Panc1 (cell line): ENCODE measurements around the gene USH1C. TPM values are rescaled to one million over a fixed set of nuclear protein-coding genes. Genes with fewer than 3 reads are reported as not detected.

Experiments
- ATAC-seq: fragments of 200-7000 bp; cut with Tn5 transposase; 2 replicates; pipeline ENCODE4 v1.9.1; 2020; ENCODE audit warnings: mild to moderate bottlenecking, moderate library complexity
- BruUV-seq: library from RNA; stranded (reverse); fragments of 400-500 nt; replicated peaks from 2 replicates; lab custom pipeline; 2021; lab: Mats Ljungman, UMichigan
- CTCF ChIA-PET: fragments of 300-600 bp; sonication (Branson Sonifier 250); formaldehyde crosslinking; loops from one replicate; lab custom pipeline; 2022; ENCODE audit warnings: antibody characterized with exemption; lab: Charles Lee
- POLR2A ChIA-PET: fragments of 300-600 bp; sonication (Branson Sonifier 250); formaldehyde crosslinking; loops from one replicate; lab custom pipeline; 2022; ENCODE audit warnings: antibody characterized with exemption; lab: Charles Lee
- DNase-seq: peaks from one replicate; pipeline ENCODE4 v3.0.0-alpha.2; 2010; ENCODE audit warnings: low read depth, low spot score
- H3K27ac ChIP-seq: 2 replicates; pipeline ENCODE4 v1.5.1; 2011; ENCODE audit warnings: mild to moderate bottlenecking, low read length, inconsistent platforms
- H3K27me3 ChIP-seq: fragments of 200-500 bp; sonication (Bioruptor generic); 2 replicates; pipeline ENCODE4 v1.6.0; 2014; ENCODE audit warnings: low read length, inconsistent platforms; ENCODE audit not compliant: control insufficient read depth, insufficient read depth
- H3K36me3 ChIP-seq: fragments of 200-500 bp; sonication (Bioruptor generic); 2 replicates; pipeline ENCODE4 v1.5.1; 2014; ENCODE audit warnings: inconsistent platforms, mild to moderate bottlenecking, low read length, moderate library complexity; ENCODE audit not compliant: control insufficient read depth, insufficient read depth
- H3K4me1 ChIP-seq: 2 replicates; pipeline ENCODE4 v1.5.1; 2011; ENCODE audit warnings: inconsistent platforms, mild to moderate bottlenecking, low read length, moderate library complexity; ENCODE audit not compliant: control insufficient read depth, insufficient read depth
- H3K4me3 ChIP-seq, 2 experiments: 2 replicates each; pipeline ENCODE4 v1.5.1; 2011 to 2012; ENCODE audit warnings: low read depth in 2 of 2, low read length in 2 of 2, mild to moderate bottlenecking in 2 of 2, inconsistent platforms in 1 of 2, moderate library complexity in 1 of 2
- H3K9me3 ChIP-seq: fragments of 200-500 bp; sonication (Bioruptor generic); 2 replicates; pipeline ENCODE4 v1.5.1; 2014; ENCODE audit warnings: low read depth, mild to moderate bottlenecking, inconsistent platforms, low read length, moderate library complexity; ENCODE audit not compliant: control insufficient read depth, insufficient read depth
- POLR2AphosphoS5 ChIP-seq: IDR thresholded peaks from 2 replicates; pipeline ENCODE4 v1.6.1; 2012; ENCODE audit warnings: mild to moderate bottlenecking, low read depth, low read length, moderate library complexity
- SIN3A ChIP-seq: IDR thresholded peaks from 2 replicates; pipeline ENCODE4 v1.6.1; 2012; ENCODE audit warnings: low read depth, mild to moderate bottlenecking, low read length, moderate library complexity, borderline replicate concordance; ENCODE audit not compliant: insufficient read depth
- TCF7L2 ChIP-seq: IDR thresholded peaks from 2 replicates; pipeline ENCODE4 v1.6.1; 2011; ENCODE audit warnings: mild to moderate bottlenecking, low read depth, low read length, inconsistent platforms
- in situ Hi-C: cut with HindIII; loops from 2 replicates; pipeline ENCODE4 v1.10.0; 2016; ENCODE audit warnings: low sequenced_read_pairs, low pct_unique_long_range_greater_than_20kb
- intact Hi-C: fragments of 100-400 bp; cut with micrococcal nuclease; formaldehyde crosslinking; loops from one replicate; pipeline ENCODE4 v1.10.0; 2022; ENCODE audit not compliant: unreplicated experiment
- total RNA-seq: library from RNA; stranded (reverse); gene quantifications from one replicate; pipeline ENCODE4 v1.2.1, GENCODE V29; 2021; ENCODE audit not compliant: unreplicated experiment
- TF ChIP-seq, protein P1 (sequence below): fragments of 450-650 bp; IDR thresholded peaks from 2 replicates; pipeline ENCODE4 v1.5.1; 2017; ENCODE audit warnings: mild to moderate bottlenecking
- TF ChIP-seq, protein P2 (sequence below), 2 experiments: IDR thresholded peaks; 2 replicates each; pipeline ENCODE4 v1.6.1; 2011 to 2012; ENCODE audit warnings: low read depth in 2 of 2, control low read depth in 1 of 2, low read length in 1 of 2, mild to moderate bottlenecking in 1 of 2, moderate library complexity in 1 of 2; ENCODE audit not compliant: insufficient read depth in 1 of 2

Gene USH1C
- total RNA-seq, 1 experiment from 2014 or later, result not detected

DNA sequence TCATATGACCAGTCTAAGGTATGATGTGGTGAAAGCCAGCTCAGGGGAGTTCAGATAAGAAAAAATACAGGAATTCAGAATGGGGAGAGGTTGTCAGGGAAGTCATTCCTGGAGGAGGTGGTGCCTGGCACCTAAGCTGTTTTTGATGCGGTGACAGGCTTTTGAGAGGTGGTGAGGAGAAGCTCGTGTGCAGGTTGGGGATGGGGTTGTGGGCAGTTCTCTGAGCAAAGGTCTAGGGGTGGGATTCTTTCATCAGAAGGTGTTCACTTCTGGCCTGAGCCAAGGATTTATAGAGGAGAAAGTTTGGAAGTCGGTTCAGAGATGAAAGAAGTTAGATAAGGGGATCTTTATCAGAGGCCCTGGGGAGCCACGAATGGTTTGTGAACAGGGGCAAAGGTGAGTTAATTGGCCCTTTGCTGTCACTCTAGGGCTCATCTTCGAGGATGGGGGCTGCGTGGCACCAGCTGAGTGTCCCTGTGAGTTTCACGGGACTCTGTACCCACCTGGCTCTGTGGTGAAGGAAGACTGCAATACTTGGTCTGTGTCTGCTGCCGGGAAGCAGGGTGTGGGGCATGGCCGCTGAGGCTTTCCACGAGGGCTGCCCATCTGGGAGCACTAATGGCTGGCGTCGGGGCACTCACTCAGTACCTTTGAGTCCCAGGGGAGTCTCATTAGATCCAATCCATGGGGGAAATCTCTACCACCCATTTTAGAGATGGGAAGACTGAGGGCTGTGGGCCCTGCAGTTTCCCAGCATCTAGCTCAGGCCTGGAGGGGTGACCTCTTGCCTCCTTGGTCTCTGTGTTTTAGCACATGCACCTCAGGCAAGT, 16.3 kb upstream of the USH1C start:
- Histone ChIP-seq H3K4me1 (no peaks in the 10 kb centered on the region), H3K9me3 (no peaks in the 10 kb centered on the region), H3K4me3 (no peak overlapping the region), H3K27ac (no peak overlapping the region), H3K36me3 (no peaks in the 10 kb centered on the region), H3K27me3 (peaks cover 2% of the 10 kb centered on the region)
- TF ChIP-seq SIN3A (no peak), POLR2AphosphoS5 (no peak), TCF7L2 (no peak)
- TF ChIP-seq, protein P1, sequence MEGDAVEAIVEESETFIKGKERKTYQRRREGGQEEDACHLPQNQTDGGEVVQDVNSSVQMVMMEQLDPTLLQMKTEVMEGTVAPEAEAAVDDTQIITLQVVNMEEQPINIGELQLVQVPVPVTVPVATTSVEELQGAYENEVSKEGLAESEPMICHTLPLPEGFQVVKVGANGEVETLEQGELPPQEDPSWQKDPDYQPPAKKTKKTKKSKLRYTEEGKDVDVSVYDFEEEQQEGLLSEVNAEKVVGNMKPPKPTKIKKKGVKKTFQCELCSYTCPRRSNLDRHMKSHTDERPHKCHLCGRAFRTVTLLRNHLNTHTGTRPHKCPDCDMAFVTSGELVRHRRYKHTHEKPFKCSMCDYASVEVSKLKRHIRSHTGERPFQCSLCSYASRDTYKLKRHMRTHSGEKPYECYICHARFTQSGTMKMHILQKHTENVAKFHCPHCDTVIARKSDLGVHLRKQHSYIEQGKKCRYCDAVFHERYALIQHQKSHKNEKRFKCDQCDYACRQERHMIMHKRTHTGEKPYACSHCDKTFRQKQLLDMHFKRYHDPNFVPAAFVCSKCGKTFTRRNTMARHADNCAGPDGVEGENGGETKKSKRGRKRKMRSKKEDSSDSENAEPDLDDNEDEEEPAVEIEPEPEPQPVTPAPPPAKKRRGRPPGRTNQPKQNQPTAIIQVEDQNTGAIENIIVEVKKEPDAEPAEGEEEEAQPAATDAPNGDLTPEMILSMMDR, result no peak
- TF ChIP-seq, protein P2, sequence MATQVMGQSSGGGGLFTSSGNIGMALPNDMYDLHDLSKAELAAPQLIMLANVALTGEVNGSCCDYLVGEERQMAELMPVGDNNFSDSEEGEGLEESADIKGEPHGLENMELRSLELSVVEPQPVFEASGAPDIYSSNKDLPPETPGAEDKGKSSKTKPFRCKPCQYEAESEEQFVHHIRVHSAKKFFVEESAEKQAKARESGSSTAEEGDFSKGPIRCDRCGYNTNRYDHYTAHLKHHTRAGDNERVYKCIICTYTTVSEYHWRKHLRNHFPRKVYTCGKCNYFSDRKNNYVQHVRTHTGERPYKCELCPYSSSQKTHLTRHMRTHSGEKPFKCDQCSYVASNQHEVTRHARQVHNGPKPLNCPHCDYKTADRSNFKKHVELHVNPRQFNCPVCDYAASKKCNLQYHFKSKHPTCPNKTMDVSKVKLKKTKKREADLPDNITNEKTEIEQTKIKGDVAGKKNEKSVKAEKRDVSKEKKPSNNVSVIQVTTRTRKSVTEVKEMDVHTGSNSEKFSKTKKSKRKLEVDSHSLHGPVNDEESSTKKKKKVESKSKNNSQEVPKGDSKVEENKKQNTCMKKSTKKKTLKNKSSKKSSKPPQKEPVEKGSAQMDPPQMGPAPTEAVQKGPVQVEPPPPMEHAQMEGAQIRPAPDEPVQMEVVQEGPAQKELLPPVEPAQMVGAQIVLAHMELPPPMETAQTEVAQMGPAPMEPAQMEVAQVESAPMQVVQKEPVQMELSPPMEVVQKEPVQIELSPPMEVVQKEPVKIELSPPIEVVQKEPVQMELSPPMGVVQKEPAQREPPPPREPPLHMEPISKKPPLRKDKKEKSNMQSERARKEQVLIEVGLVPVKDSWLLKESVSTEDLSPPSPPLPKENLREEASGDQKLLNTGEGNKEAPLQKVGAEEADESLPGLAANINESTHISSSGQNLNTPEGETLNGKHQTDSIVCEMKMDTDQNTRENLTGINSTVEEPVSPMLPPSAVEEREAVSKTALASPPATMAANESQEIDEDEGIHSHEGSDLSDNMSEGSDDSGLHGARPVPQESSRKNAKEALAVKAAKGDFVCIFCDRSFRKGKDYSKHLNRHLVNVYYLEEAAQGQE (IDR thresholded peaks at IDR 0.05; ENCODE audit: insufficient read depth in 1 of 2, low read depth in 2 of 2, low read length in 1 of 2), result no peak
- intact Hi-C loops (no loop called here), in situ Hi-C loops (no loop called here)
- POLR2A ChIA-PET, result no interaction called here
- ATAC-seq (no peak), DNase-seq (no peak)
- CTCF ChIA-PET, result no interaction called here
- BruUV-seq, result no TSS peak

DNA sequence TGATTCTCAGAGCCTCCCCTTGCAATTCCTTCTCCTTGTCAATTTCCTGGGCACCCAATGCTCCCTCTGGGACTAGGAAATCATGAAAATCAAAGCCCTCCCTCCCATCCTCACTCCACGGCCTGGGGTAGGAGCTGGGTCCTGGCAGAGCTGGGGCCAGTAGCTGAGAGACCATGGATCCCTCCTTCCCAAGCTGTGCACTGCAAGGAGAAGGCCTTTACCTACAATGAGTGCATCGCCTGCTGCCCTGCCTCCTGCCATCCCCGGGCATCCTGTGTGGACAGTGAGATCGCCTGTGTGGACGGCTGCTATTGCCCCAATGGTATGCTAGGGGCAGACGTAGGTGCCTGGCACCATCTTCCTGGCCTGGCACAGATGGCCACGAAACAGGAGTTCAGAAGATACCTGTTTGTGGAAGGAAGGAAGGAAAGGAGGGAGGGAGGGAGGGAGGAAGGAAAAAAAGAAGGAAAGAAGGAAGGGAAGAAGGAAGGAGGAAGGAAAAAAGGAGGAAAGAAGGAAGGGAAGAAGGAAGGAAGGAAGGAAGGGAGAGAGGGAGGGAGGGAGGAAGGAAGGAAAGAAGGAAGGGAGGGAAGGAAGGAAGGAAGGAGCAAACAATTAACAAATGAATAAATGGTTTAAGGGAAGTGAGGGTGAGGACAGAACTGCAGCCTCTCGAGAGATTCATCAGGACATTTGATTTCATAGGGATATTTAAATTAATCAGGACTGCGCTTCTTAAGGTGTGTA, 15.3 kb upstream of the USH1C start:
- BruUV-seq, result no TSS peak
- in situ Hi-C loops (no loop called here), intact Hi-C loops (no loop called here)
- TF ChIP-seq, protein P1, result no peak
- TF ChIP-seq SIN3A (no peak), TCF7L2 (no peak)
- TF ChIP-seq, protein P2 (IDR thresholded peaks at IDR 0.05; ENCODE audit: insufficient read depth in 1 of 2, low read depth in 2 of 2, low read length in 1 of 2), result no peak
- H3K4me3 ChIP-seq, result no peak overlapping the region
- H3K36me3 ChIP-seq, result no peaks in the 10 kb centered on the region
- no peak for ATAC-seq
- H3K27ac ChIP-seq, result no peak overlapping the region
- ChIA-PET CTCF (no interaction called here), POLR2A (no interaction called here)
- DNase-seq, result no peak
- H3K4me1 ChIP-seq, result no peaks in the 10 kb centered on the region
- no peaks in the 10 kb centered on the region; the same call in 1 of the 2 replicates for H3K27me3 ChIP-seq
- H3K9me3 ChIP-seq, result no peaks in the 10 kb centered on the region
